Transverse colon (tissue), 3 donors: ENCODE results near the gene TRAFD1.

Experiments
- POLR2A ChIP-seq: fragments of 450-650 bp; IDR thresholded peaks from one replicate; pipeline ENCODE4 v1.6.1; 2016; ENCODE audit warnings: antibody characterized with exemption, mild to moderate bottlenecking, moderate library complexity
- TF ChIP-seq, protein P1 (sequence below), 5 experiments: fragments of 200-600 bp in 3 of 5; fragments of 450-650 bp in 2 of 5; sonication (generic) in 3 of 5; IDR thresholded peaks; 1 replicate in 2 of 5; 2 replicates in 3 of 5; pipeline ENCODE4 v1.5.1; 2016 to 2017; ENCODE audit warnings: antibody characterized with exemption in 5 of 5, inconsistent platforms in 3 of 5, mild to moderate bottlenecking in 2 of 5, moderate library complexity in 1 of 5

DNA sequence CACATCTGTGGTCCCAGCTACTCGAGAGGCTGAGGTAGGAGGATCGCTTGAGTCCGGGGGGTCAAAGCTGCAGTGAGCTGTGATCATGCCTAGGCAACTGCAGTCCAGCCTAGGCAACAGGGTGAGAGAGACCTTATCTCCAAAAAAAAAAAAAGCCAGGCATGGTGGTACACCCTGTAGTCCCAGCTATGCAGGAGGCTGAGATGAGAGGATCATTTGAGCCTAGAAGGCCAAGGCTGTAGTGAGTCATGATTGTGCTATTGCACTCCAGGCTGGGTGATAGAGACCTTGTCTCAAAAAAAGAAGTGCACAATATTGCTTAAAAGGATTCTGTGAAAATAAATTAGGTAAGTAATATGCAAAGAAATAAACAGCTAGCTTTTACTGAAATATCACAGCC is 33.8 kb upstream of the TRAFD1 start:
- TF ChIP-seq, protein P1, sequence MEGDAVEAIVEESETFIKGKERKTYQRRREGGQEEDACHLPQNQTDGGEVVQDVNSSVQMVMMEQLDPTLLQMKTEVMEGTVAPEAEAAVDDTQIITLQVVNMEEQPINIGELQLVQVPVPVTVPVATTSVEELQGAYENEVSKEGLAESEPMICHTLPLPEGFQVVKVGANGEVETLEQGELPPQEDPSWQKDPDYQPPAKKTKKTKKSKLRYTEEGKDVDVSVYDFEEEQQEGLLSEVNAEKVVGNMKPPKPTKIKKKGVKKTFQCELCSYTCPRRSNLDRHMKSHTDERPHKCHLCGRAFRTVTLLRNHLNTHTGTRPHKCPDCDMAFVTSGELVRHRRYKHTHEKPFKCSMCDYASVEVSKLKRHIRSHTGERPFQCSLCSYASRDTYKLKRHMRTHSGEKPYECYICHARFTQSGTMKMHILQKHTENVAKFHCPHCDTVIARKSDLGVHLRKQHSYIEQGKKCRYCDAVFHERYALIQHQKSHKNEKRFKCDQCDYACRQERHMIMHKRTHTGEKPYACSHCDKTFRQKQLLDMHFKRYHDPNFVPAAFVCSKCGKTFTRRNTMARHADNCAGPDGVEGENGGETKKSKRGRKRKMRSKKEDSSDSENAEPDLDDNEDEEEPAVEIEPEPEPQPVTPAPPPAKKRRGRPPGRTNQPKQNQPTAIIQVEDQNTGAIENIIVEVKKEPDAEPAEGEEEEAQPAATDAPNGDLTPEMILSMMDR (IDR thresholded peaks at IDR 0.05), result no peak
- TF ChIP-seq POLR2A, result no peak
